ENCODE measurements around the gene SNTB2. TPM values are rescaled to one million over a fixed set of nuclear protein-coding genes. Genes with fewer than 3 reads are reported as not detected.

SNTB2 gene
- total RNA-seq, 4 donors from 2014 or later: 32.5 to 60.4 (median 51.8) TPM

DNA sequence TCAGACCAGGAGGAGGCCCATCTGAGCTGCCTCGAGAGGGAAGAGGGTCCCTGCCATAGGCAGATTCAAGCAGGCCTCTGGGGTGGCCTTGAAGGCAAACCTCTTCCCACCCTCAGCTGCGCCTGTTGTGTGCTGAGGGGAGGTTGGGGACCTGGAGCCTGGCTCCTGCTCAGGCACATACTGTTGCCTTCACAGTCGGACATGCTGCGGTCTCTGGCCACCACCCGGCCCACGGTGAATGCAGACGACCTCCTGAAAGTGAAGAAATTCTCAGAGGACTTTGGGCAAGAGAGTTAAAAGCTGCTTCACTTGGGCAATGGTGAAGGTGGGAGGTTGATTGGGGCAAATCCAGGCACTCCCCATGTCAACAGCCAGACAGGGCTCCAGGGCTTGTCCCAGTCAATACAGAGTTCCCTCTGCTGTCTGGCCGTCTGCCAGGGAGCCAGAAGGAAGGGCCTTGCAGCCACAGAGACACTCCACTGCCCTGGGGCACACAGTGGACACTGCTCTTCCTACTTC is 137.1 kb downstream of the SNTB2 start:
- TF ChIP-seq, protein P1, sequence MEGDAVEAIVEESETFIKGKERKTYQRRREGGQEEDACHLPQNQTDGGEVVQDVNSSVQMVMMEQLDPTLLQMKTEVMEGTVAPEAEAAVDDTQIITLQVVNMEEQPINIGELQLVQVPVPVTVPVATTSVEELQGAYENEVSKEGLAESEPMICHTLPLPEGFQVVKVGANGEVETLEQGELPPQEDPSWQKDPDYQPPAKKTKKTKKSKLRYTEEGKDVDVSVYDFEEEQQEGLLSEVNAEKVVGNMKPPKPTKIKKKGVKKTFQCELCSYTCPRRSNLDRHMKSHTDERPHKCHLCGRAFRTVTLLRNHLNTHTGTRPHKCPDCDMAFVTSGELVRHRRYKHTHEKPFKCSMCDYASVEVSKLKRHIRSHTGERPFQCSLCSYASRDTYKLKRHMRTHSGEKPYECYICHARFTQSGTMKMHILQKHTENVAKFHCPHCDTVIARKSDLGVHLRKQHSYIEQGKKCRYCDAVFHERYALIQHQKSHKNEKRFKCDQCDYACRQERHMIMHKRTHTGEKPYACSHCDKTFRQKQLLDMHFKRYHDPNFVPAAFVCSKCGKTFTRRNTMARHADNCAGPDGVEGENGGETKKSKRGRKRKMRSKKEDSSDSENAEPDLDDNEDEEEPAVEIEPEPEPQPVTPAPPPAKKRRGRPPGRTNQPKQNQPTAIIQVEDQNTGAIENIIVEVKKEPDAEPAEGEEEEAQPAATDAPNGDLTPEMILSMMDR (IDR thresholded peaks at IDR 0.05): no peak
- TF ChIP-seq POLR2A (IDR thresholded peaks at IDR 0.05): no peak
- intact Hi-C loops (cut with DNase I; ENCODE audit: low total_unique reads): no loop called here
- 76 to 77% methylated on average over 8 of the region's 8 CpGs for WGBS, 2 donors
- no peak overlapping the region for H3K4me3 ChIP-seq (ENCODE audit: low read depth, poor library complexity, severe bottlenecking)
- peak in 1 of 2 donors; percentile 86 for DNase-seq (ENCODE audit: low spot score in 2 of 2)

DNA sequence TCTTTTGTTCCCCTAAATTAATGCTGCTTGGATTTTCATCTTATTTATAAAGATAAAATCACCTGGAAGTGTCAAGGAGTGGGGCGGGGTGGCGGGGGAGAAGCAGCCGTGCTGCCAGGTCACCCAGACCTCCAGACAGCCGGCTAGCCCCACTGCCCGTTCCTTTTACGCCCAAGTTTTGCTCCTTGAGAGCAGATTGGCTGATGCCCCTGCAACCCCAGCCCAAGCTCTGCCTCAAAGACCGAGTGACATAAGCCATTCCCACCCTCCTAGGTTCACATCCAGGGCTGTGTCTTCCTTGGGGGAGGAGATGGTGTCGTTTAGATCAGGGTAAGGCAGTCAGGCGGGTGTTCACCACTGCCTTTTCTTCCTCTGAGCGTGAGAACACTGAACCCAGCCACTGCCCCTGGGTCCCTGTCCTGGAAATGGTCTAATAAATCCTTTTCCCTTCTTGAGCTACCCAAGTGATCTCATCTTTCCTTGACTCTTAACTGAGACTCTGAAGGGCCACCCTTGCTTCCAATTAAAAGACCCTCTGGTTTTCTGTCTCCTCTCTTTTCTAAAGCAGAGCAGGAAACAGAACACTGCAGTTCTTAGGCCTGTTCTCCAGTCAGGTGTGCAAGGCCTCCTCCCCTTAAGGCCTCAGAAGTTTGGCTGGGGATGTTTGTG is 137.8 kb downstream of the SNTB2 start:
- DNase-seq (ENCODE audit: low spot score in 2 of 2): peak in 1 of 2 donors; percentile 71
- no peak overlapping the region for H3K4me3 ChIP-seq (ENCODE audit: low read depth, poor library complexity, severe bottlenecking)
- 70 to 84% methylated on average over 10 of the region's 10 CpGs for WGBS, 2 donors
- TF ChIP-seq, protein P1 (IDR thresholded peaks at IDR 0.05): no peak
- no peak for TF ChIP-seq POLR2A (IDR thresholded peaks at IDR 0.05)
- intact Hi-C loops (cut with DNase I; ENCODE audit: low total_unique reads): no loop called here

DNA sequence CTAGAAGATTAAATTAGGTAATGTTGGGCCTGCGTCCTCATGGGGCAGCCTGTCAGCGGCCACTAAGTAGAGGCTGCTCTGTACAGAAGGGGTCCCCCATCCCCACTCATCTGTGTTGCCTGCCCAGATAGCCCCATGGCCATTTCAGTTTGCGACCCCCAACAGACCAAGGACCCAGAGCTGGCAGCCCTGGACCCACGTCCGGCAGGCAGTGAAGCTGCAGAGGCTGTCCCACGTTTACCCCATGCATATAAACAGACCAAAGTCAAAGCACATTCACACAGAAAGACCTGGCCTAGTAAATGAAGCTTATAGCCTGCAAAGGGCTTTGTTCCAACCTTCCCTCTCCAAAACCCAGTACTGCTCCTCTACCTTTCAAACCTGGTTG is 138.8 kb downstream of the SNTB2 start:
- intact Hi-C loops (cut with DNase I; ENCODE audit: low total_unique reads): no loop called here
- no peak overlapping the region for H3K4me3 ChIP-seq (ENCODE audit: low read depth, poor library complexity, severe bottlenecking)
- WGBS, 2 donors: 85 to 89% methylated on average over 6 of the region's 6 CpGs
- peak in 1 of 2 donors; percentile 76 for DNase-seq (ENCODE audit: low spot score in 2 of 2)
- TF ChIP-seq, protein P1 (IDR thresholded peaks at IDR 0.05): no peak
- no peak for TF ChIP-seq POLR2A (IDR thresholded peaks at IDR 0.05)

DNA sequence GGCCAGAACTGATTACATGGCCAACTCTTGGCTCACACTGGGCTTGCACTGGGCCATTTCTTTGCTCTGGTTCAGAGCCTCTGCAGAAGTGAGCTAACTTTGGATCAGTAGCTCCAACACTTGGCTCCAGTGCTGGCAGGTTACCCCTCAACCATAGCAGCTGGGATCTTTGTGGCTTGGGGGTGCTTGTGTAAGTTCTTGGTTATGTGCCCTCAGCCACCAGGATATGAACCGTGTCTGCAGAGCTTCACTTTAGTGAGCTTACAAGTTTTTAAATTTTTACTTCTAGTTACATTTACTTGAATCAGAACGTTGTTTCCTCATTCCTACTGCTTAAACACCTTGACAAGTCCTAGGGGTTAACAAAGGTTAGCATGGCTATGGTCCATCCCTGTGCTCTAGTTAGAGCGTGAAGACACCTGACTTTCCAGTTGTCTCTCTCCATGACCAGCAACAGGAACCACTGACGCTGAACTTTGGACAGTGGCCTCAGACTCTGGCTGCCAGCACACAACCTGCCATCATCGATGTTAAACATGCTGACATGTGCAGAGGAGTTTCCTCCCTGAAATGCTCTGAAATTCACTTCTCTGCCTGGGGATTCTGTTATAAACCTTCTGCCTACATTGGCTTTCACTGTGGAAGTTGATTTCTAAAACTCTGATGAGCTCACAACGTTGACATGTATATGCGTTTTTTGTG is 139.4 kb downstream of the SNTB2 start:
- DNase-seq (ENCODE audit: low spot score in 2 of 2): peak in 1 of 2 donors; percentile 59
- WGBS, 2 donors: 55 to 58% methylated on average over 7 of the region's 7 CpGs
- no peak overlapping the region for H3K4me3 ChIP-seq (ENCODE audit: low read depth, poor library complexity, severe bottlenecking)
- intact Hi-C loops (cut with DNase I; ENCODE audit: low total_unique reads): no loop called here
- no peak for TF ChIP-seq POLR2A (IDR thresholded peaks at IDR 0.05)
- TF ChIP-seq, protein P1 (IDR thresholded peaks at IDR 0.05): no peak

DNA sequence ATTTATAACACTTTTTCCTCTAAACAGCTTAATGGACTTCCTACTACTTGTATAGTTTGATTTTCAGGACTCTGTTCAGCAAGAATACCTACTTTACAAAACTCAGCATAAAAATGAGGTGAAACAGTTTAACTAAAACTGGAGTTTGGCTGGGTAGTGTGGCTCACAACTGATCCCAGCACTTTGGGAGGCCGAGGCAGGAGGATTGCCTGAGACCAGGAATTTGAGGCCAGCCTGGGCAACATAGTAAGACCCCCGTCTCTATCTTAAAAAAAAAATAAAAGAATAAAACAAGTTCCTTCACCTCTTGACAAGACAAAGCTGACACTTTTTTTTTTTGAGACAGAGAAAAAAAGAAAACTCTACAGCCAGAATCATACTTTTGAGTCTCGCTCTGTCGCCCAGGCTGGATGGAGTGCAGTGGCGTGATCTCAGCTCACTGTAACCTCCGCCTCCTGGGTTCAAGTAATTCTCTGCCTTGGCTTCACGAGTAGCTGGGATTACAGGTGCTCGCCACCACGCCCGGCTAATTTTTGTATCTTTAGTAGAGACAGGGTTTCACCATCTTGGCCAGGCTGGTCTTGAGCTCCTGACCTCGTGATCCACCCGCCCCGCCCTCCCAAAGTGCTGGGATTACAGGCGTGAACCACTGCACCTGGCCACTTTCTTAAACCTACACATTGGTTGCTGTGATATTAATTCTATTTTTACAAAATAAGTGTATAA is 140.8 kb downstream of the SNTB2 start:
- DNase-seq (ENCODE audit: low spot score in 2 of 2): peak in 1 of 2 donors; percentile 50
- TF ChIP-seq POLR2A (IDR thresholded peaks at IDR 0.05): no peak
- TF ChIP-seq, protein P1 (IDR thresholded peaks at IDR 0.05): no peak
- WGBS, 2 donors: 82 to 87% methylated on average over 14 of the region's 14 CpGs
- H3K4me3 ChIP-seq (ENCODE audit: low read depth, poor library complexity, severe bottlenecking): no peak overlapping the region
- intact Hi-C loops (cut with DNase I; ENCODE audit: low total_unique reads): no loop called here
